HG02943 (cell line): ENCODE data around the gene SLC25A12.

Source experiments
- ATAC-seq: cut with Tn5 transposase; IDR thresholded peaks from one replicate; pipeline ENCODE4 v1.9.1; 2021; ENCODE audit warnings: mild to moderate bottlenecking, low read depth, moderate library complexity; ENCODE audit not compliant: unreplicated experiment

Gene SLC25A12

DNA sequence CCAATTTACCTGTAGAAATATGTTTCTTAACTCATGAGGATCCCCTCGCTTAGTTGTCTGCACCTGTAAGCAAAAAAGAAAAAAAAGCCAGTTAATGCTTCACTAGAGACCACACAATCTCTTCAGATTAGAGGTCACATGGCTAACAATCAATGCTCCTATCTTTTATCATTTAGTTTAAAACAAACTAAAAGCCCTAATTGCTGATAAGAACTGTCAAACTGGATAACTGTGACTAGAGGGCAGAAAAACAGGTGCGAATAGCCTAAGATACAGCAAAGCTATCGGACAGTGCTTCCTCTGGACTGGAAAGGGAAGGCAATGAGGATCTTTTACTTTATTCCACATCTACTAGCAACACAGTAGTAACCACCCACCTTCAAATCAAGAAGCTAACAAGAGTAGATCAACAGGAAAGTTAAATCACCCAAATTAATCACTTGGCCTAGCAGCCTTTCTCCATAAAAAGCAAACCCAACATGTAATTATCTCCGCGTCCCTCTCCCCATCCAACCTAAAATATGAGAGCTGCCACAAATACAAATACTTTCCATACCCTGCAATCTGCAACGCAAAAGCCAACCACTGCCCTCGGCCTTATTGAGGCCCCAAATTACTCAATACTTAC is 734 bp downstream of the SLC25A12 start:
- ATAC-seq: no peak

DNA sequence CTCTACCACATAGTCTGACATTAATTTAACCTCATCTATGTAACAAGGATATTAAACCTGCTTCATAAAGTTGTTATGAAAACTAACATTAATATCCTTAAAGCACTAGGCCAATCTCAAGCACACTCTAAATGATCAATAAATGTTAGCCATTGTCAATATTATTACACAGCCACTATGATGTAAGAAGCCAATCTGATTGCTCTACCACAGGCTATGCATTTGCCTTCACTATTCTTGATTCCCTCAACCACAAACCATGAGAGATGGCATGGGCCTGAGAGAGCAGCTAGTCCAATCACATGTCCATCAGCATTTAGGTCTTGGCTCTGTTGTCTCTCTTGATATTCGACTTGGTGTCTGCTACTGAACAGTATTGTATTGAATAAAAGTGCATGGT is 4.2 kb downstream of the SLC25A12 start:
- ATAC-seq: no peak

DNA sequence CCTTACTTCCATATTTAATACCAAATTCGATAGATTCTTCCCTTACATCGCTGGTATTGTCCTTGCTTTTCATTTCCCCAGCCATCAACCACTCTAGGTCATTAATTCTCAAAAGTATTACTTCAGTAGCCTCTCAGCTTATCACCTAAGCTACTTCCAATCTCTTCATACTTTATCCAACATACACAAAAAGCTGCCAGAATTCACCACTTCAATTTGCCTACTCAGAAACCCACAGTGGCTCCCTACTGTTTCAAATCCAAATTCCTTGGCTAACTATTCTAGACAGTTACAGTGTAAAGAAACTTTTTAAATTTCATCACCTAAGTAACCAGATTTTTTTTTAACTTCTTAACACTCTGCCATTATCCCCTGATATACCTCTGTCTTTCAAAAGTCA is 4.7 kb downstream of the SLC25A12 start:
- no peak for ATAC-seq

DNA sequence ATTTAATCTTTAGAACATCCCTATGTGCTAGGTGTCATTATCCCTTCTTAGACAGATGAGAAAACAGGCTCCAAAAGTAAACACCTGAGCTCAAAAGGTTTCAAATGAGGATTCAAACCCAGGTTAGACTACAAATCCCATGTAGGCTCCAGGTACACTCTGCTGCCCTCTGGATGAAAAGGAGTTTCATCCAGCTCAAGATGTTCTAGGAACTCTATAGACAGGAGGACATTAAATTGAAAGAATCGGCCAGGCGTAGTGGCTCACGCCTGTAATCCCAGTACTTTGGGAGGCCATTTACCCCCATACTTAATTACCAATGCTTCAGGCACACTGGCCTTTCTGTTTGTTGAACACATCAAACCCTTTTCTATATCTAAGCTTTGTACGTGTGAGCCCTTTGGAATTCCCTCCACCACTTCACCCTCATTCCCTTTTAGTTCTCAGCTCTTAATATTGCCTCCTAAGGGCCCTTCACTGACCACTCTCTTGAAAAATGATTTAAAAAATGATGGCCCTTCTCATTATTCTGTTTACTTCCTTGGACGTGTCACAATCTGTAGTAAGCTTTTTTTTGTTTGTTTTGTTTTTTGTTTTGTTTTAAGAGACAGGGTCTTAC is 10.7 kb downstream of the SLC25A12 start:
- no peak for ATAC-seq

GRCh38 chr2:171882089-171882769 is 11.8 kb downstream of the SLC25A12 start:
- ATAC-seq: no peak

DNA sequence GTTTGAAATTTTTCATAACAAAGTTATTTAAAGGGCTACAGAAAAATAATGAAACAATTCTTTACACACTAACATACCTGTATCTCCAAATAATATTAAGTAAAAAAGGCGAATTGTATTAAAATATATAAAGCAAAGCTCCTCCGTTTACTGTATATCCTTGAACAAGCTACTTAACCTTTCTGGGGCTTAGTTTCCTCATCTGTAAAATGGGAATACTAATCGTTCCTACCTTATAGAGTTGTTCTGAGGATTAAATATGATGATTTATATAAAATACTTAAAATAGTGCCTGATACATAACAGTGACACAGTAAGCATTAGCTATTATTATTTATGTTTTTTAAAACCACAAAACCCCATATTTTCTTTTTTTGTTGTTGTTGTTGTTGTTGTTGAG is 13.3 kb downstream of the SLC25A12 start:
- no peak for ATAC-seq

- no peak for ATAC-seq
Observed at GRCh38 chr2:171879865-171880264, 14.2 kb downstream of the SLC25A12 start.

DNA sequence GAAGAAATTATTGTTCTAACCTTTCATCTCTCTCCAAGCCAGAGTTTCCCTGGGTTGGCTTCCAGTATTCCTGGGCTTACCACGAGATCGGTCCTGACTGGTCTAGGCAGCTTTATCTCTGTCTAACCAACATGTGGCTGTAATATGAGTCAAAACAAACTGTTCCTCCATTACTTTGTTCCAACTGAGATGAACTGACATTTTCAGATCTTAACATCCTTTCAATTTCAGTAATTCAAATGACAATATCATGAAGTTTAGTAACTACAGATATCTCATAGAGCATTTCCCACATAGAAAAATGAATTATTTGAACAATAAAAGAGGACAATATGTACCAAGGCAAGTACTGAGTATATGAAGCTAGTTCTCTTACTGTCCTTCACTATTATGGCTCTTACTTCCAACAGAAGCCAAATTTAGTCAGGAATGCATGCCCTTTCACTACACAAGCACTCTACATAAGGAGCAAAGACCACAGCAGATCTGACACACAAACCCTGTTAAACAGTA is 15.5 kb downstream of the SLC25A12 start:
- no peak for ATAC-seq

DNA sequence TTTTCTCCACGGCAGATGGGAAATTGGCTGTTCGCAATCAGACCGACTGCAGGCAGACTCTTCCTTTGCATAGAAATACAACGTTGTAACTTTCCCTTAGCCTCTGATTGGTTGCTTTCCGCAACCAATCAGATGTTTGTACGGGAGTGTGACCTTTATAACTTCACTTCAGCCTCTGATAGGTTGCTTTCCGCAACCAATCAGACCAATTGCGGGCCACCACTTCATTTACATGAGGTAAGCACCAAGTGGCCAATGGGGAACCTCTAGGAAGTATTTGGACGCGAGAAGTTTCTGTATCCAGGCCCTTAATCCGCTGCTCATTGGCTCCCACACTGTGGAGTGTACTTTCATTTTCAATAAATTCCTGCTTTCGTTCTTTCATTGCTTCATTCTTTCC is 19.1 kb downstream of the SLC25A12 start:
- no peak for ATAC-seq

DNA sequence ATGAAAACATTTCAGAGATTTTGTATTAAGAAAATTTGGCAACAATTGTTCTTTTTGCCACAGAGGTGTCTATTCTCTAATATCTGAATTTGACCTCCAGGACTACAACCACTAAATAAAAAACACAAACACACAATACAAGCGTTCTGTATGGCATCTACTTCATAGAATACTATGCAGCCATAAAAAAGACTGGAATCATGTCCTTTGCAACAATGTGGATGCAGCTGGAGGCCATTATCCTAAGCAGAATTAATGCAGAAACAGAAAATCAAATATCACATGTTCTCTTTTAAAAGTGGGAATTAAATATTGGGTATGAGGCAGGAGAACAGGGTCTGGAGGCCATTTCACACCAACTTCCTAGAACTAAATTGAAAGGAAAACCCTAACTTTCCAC is 19.5 kb downstream of the SLC25A12 start:
- no peak for ATAC-seq

DNA sequence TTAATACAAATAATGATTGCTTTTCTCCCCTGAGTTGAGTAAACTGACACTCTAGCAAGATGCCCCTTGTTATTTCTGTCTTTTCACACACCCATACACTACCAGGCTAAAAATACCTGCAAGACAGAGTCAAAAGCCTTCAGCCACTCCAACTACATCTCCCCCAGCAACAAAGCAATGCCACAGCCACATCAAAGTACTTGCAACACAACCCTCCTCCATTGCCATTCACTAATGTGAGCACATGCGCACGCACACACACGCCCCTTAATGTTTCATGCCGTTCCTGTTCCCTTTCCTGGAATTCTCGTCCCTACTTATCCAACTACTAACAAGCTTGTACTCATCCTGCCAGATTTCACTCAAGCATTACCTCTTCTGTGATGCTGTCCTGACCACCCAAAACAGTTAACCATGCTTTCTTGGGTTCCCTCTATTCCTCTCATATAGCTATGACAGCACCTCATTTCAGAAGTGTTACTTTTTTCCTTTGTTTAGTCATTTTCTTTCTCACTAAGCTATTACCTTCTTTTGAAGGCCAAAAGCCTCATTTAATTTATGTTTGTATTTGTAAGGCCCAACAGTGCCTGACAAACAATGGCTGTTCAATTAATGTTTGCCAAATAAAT is 29.6 kb downstream of the SLC25A12 start:
- ATAC-seq: no peak

DNA sequence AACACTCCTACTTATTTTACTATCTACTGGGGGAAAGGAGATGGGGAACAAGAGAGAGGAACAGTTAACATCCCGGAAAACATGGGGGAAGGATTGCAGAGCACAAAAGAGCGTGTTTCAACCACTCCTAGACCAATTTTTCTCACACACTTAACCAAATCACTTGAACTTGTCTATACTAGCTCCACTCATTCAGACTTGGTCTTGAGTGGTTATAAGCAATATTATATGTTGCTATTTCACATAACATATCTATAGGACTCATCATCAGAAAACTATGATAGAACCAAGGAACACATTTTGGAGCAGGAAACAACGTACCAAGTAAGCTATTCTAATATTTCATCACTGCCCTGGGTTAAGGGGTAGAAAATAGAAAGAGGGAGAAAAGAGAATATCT is 31.5 kb downstream of the SLC25A12 start:
- no peak for ATAC-seq

- no peak for ATAC-seq
Observed at GRCh38 chr2:171858397-171858958, 35.6 kb downstream of the SLC25A12 start.

DNA sequence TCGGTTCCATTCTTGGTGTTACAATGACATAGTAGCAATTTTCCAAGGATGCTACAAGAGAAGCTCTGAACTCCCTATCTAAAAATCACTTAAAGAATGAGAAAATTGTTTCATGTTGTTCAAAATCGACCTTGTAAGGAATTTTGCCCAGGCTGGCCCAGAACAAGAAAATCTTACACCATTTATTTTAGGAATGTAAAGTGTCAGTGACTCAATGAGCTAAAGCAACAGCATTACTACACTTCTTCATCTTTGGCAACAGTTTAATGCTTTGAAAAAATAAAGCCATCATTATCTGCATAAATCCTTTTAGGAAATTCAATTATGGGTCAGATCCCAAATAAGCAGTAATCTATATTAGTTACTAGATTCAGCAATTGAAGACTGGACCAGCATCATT is 38.6 kb downstream of the SLC25A12 start:
- ATAC-seq: no peak

DNA sequence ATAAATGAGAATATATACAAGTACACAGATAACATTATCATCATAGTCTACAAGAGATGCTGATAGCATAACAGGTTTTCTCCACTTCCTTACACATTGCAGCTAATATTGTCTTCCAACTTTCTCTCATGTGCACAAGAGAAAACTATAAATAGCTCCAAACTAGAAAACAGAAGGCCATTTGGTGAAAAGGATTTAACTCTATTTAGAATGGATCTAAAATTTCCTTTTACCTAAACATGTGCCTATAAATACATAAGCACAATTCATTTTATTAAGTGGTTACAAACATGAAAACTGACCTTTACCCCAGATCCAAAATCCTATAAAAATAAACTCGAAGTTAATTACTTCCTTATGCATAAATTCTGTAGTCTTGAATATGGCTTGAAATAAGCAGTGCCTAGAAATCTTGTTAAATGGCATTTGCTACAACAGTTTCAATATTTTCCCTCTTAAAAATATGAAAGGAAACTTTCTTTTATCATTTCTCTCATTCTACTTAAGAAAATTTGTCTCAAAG is 41.6 kb downstream of the SLC25A12 start:
- ATAC-seq: no peak

GRCh38 chr2:171847627-171848026 is 46.4 kb downstream of the SLC25A12 start:
- ATAC-seq: no peak

DNA sequence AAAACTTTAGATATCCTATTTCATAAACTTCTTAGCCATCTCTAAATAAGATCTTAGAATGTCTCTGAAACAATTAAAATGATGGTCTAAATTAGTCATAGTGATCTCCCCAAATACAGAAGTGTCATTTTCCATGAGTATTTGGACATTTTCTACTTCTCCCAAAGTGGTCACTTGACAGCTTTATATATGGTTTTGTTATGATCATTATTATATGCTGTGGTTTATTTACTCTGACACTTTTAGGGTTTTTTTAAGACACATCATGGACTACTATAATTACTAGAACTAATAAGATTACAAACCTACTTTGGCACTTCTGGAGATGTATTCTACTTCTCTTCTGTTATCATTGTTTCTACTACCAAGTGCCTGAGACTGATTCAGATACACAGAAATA is 47.1 kb downstream of the SLC25A12 start:
- ATAC-seq: no peak

GRCh38 chr2:171841996-171842395 is 52.0 kb downstream of the SLC25A12 start:
- ATAC-seq: no peak

DNA sequence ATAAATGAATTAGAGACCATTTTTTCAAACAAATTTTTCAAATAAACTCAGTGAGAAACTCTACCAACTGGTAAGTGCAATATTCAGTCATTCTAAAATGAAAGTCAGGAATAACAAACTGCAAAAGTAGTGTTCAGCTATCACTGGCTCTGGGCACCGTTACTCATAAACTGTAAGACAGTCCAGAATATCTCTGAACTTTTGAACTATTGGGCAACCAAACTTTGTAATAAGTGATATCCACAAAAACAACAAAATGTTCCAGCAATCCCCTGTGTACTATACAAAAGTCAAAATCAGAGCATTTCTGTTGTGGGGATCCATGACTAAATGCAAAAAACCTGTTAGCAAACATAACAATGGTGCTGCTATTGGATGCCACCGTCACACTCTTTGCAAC is 56.3 kb downstream of the SLC25A12 start:
- no peak for ATAC-seq

DNA sequence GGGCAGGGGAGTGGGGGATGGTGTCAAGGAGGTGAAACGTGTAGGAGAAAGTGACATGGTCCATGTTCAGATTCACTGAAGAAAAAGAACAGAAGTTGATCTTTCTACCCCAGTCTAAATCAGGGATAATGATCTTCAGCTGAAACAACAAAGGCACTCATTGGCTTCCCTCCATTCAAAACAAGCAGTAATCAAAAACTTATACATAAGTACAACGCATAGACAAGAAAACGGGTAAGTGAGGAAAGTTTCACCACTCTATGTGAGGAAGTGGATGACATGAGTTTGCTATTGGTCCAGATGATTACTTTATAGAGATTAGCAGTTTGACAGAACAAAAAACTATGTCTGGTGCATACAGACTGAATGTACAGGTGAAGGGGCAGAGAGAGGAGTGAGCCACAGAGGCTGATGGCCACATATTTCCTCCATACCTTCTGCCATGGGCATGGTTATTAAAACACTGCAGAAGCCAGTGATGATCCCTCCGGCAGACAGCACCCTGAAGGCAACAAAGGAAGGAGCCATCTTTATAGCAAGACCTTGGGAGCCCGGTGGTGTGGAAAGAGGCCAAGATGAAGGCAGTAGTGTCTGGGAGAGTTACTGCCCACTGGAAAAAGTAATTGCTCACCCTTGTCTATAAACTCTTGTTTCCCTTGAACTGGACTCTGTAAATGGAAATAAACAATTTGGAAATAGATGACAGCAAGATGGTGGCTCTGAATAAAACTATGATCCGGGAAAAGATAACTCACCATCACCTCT is 57.7 kb downstream of the SLC25A12 start:
- no peak for ATAC-seq
